22Rv1 (cell line): ENCODE results near the gene SHCBP1.
"Not testable (repeated sequence)": the region's sequence is repeated elsewhere in the genome, so short reads cannot be mapped to it uniquely, and the experiment has no call there.

Experiments
- H3K27ac ChIP-seq: fragments of 450-650 bp; 2 replicates; pipeline ENCODE4 v1.5.1; 2017
- CTCF ChIP-seq: fragments of 450-650 bp; IDR thresholded peaks from 2 replicates; pipeline ENCODE4 v1.5.1; 2017; ENCODE audit warnings: mild to moderate bottlenecking
- ZFX ChIP-seq: fragments of 450-650 bp; IDR thresholded peaks from 2 replicates; pipeline ENCODE4 v1.6.1; 2017; ENCODE audit warnings: antibody characterized with exemption, borderline replicate concordance

Gene SHCBP1

GRCh38 chr16:46638947-46639925, 18.1 kb upstream of the SHCBP1 start:
- no peak overlapping the region for H3K27ac ChIP-seq
- TF ChIP-seq ZFX, result no peak
- TF ChIP-seq CTCF, result no peak

- H3K27ac ChIP-seq, result peak overlapping the region; percentile 77
- 0 out of 2 replicates have a peak, but pooled peaks have one; percentile 5 for TF ChIP-seq CTCF
- TF ChIP-seq ZFX, result no peak
These were observed 11.9 kb upstream of the SHCBP1 start for GRCh38 chr16:46632778-46633733.

- H3K27ac ChIP-seq, result no peak overlapping the region
- TF ChIP-seq CTCF, result peak; percentile 54
- no peak for TF ChIP-seq ZFX
These were observed 8.4 kb upstream of the SHCBP1 start for GRCh38 chr16:46629331-46630219.

GRCh38 chr16:46627746-46628145, 6.6 kb upstream of the SHCBP1 start:
- H3K27ac ChIP-seq, result no peak overlapping the region
- no peak for TF ChIP-seq ZFX
- no peak for TF ChIP-seq CTCF

GRCh38 chr16:46626681-46627080, 5.5 kb upstream of the SHCBP1 start:
- H3K27ac ChIP-seq, result not testable (repeated sequence)

- not testable (repeated sequence) for H3K27ac ChIP-seq
These were observed 3.7 kb upstream of the SHCBP1 start for GRCh38 chr16:46624862-46625261.

- H3K27ac ChIP-seq, result not testable (repeated sequence)
These were observed 2.5 kb upstream of the SHCBP1 start for GRCh38 chr16:46623707-46624106.

- H3K27ac ChIP-seq, result not testable (repeated sequence)
These were observed 2.1 kb upstream of the SHCBP1 start for GRCh38 chr16:46623246-46623645.
